Right lobe of liver (tissue), 4 donors: Measurements from ENCODE around the gene SERTAD1.
"Not testable (repeated sequence)": the region's sequence is repeated elsewhere in the genome, so short reads cannot be mapped to it uniquely, and the experiment has no call there.

Experiments used
- POLR2A ChIP-seq: fragments of 450-650 bp; IDR thresholded peaks from one replicate; pipeline ENCODE4 v1.6.1; 2017; ENCODE audit warnings: antibody characterized with exemption, mild to moderate bottlenecking
- TF ChIP-seq, protein P1 (sequence below), 4 donors: fragments of 200-600 bp in 3 of 4; fragments of 450-650 bp in 1 of 4; IDR thresholded peaks; one replicate each; pipeline versions ENCODE4 v1.5.1 to v1.8.0; 2016 to 2022; ENCODE audit warnings: antibody characterized with exemption in 4 of 4, mild to moderate bottlenecking in 2 of 4
- donor health status: DM: no; HTN: no; CAD: no.
- donor health status: DM: no; HTN: no; CAD: no.
- donor health status: DM: no; HTN: yes; CAD: no.

DNA sequence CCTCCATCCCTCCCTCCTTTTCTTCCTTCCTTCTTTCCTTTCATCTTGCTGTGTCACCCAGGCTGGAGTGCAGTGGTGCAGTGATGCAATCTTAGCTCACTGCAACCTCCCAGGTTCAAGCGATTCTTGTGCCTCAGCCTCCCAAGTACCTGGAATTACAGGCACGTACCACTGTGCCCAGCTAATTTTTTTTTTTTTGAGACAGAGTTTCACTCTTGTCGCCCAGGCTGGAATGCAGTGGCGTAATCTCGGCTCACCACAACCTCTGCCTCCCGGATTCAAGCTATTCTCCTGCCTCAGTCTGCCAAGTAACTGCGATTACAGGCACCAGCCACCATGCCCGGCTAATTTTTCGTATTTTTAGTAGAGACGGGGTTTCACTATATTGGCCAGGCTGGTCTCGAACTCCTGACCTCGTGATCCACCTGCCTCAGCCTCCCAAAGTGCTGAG, 37.8 kb upstream of the SERTAD1 start:
- TF ChIP-seq, protein P1, sequence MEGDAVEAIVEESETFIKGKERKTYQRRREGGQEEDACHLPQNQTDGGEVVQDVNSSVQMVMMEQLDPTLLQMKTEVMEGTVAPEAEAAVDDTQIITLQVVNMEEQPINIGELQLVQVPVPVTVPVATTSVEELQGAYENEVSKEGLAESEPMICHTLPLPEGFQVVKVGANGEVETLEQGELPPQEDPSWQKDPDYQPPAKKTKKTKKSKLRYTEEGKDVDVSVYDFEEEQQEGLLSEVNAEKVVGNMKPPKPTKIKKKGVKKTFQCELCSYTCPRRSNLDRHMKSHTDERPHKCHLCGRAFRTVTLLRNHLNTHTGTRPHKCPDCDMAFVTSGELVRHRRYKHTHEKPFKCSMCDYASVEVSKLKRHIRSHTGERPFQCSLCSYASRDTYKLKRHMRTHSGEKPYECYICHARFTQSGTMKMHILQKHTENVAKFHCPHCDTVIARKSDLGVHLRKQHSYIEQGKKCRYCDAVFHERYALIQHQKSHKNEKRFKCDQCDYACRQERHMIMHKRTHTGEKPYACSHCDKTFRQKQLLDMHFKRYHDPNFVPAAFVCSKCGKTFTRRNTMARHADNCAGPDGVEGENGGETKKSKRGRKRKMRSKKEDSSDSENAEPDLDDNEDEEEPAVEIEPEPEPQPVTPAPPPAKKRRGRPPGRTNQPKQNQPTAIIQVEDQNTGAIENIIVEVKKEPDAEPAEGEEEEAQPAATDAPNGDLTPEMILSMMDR (IDR thresholded peaks at IDR 0.05), result not testable (repeated sequence)
- TF ChIP-seq POLR2A, result not testable (repeated sequence)
